ENCODE results near the gene SLC36A1.

DNA sequence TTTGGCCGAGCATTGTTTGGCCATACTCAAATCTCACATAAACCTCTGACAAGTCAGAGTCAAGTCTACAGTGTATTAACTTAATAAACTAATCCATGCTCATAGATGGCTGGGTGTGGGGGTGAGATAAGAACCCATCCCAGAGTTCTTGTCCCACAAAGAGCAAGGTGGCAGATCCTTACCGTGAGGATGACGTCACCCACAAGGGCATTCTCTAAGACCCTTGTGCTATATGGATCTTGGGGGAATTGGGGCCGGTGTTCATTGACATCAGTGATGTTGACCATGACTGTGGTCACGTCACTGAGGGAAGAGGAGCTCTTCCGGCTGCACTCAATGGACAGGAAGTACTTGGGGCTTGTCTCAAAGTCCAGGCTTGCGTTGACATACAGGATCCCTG is 81.6 kb downstream of the SLC36A1 start:
- TF ChIP-seq CTCF (conservative IDR thresholded peaks at IDR 0.05) (no peak), EZH2 (IDR thresholded peaks at IDR 0.05; ENCODE audit: low read depth) (no peak)
